Measurements from ENCODE around the gene AR. TPM values are rescaled to one million over a fixed set of nuclear protein-coding genes. Genes with fewer than 3 reads are reported as not detected.

The AR gene
- polyA plus RNA-seq, 1 donor from 2014 or later: 1.1 TPM

DNA sequence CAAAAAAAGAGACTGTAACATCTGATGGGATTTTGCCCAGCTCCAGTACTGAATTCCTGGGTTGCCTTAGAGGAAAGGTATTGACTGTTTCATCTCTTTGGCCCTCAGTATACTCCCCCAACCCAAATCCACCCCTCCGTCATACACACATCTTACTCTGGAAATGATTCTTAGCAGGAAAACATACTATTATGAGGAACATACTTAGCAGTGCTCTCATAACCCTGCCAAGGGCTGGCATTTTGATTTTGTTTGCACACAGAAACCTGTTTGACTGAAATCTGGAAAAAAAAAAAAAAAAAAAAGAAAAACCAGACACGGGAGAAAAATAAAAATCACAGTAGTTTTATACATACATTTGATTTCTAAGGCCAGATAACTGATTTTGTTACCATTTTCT, 19.4 kb upstream of the AR start:
- H2AFZ ChIP-seq (ENCODE audit: low read depth, low read length): no peak overlapping the region
- no peaks in the 10 kb centered on the region for H3K9me3 ChIP-seq (ENCODE audit: low read length)
- TF ChIP-seq POLR2AphosphoS5 (IDR thresholded peaks at IDR 0.05) (no peak), TAF1 (IDR thresholded peaks at IDR 0.05; ENCODE audit: low read depth) (no peak), EP300 (conservative IDR thresholded peaks at IDR 0.05; ENCODE audit: poor library complexity, severe bottlenecking) (no peak), RAD21 (conservative IDR thresholded peaks at IDR 0.05) (no peak), MXI1 (conservative IDR thresholded peaks at IDR 0.05; ENCODE audit: poor library complexity, severe bottlenecking) (no peak), SMC3 (conservative IDR thresholded peaks at IDR 0.05; ENCODE audit: poor library complexity) (no peak), EZH2 (IDR thresholded peaks at IDR 0.05; ENCODE audit: borderline replicate concordance, insufficient read depth, low read length, poor library complexity, severe bottlenecking) (no peak)
- TF ChIP-seq, protein P1, sequence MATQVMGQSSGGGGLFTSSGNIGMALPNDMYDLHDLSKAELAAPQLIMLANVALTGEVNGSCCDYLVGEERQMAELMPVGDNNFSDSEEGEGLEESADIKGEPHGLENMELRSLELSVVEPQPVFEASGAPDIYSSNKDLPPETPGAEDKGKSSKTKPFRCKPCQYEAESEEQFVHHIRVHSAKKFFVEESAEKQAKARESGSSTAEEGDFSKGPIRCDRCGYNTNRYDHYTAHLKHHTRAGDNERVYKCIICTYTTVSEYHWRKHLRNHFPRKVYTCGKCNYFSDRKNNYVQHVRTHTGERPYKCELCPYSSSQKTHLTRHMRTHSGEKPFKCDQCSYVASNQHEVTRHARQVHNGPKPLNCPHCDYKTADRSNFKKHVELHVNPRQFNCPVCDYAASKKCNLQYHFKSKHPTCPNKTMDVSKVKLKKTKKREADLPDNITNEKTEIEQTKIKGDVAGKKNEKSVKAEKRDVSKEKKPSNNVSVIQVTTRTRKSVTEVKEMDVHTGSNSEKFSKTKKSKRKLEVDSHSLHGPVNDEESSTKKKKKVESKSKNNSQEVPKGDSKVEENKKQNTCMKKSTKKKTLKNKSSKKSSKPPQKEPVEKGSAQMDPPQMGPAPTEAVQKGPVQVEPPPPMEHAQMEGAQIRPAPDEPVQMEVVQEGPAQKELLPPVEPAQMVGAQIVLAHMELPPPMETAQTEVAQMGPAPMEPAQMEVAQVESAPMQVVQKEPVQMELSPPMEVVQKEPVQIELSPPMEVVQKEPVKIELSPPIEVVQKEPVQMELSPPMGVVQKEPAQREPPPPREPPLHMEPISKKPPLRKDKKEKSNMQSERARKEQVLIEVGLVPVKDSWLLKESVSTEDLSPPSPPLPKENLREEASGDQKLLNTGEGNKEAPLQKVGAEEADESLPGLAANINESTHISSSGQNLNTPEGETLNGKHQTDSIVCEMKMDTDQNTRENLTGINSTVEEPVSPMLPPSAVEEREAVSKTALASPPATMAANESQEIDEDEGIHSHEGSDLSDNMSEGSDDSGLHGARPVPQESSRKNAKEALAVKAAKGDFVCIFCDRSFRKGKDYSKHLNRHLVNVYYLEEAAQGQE (IDR thresholded peaks at IDR 0.05; ENCODE audit: borderline replicate concordance): no peak
- TF ChIP-seq, protein P2, sequence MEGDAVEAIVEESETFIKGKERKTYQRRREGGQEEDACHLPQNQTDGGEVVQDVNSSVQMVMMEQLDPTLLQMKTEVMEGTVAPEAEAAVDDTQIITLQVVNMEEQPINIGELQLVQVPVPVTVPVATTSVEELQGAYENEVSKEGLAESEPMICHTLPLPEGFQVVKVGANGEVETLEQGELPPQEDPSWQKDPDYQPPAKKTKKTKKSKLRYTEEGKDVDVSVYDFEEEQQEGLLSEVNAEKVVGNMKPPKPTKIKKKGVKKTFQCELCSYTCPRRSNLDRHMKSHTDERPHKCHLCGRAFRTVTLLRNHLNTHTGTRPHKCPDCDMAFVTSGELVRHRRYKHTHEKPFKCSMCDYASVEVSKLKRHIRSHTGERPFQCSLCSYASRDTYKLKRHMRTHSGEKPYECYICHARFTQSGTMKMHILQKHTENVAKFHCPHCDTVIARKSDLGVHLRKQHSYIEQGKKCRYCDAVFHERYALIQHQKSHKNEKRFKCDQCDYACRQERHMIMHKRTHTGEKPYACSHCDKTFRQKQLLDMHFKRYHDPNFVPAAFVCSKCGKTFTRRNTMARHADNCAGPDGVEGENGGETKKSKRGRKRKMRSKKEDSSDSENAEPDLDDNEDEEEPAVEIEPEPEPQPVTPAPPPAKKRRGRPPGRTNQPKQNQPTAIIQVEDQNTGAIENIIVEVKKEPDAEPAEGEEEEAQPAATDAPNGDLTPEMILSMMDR (IDR thresholded peaks at IDR 0.05; ENCODE audit: poor library complexity, severe bottlenecking): no peak
- no peaks in the 10 kb centered on the region for H3F3A ChIP-seq (ENCODE audit: insufficient read depth, low read length, poor library complexity, severe bottlenecking)
- no peak overlapping the region for H3K27ac ChIP-seq (ENCODE audit: low read length)
- no peak overlapping the region for H3K9ac ChIP-seq (ENCODE audit: low read length)
- no peaks in the 10 kb centered on the region for H3K9me2 ChIP-seq (ENCODE audit: insufficient read depth, low read length)
- no peaks in the 10 kb centered on the region for H3K27me3 ChIP-seq (ENCODE audit: insufficient read depth, low read depth, low read length)
- no peaks in the 10 kb centered on the region for H3K36me3 ChIP-seq (ENCODE audit: insufficient read depth, low read length)
- no peak overlapping the region for H3K4me2 ChIP-seq (ENCODE audit: low read length)
- H4K20me1 ChIP-seq (ENCODE audit: insufficient read depth): no peaks in the 10 kb centered on the region
- H3K4me3 ChIP-seq (ENCODE audit: low read length): no peak overlapping the region
- H3K79me2 ChIP-seq (replicated peaks; ENCODE audit: insufficient read depth, low read length): no peaks in the 10 kb centered on the region

DNA sequence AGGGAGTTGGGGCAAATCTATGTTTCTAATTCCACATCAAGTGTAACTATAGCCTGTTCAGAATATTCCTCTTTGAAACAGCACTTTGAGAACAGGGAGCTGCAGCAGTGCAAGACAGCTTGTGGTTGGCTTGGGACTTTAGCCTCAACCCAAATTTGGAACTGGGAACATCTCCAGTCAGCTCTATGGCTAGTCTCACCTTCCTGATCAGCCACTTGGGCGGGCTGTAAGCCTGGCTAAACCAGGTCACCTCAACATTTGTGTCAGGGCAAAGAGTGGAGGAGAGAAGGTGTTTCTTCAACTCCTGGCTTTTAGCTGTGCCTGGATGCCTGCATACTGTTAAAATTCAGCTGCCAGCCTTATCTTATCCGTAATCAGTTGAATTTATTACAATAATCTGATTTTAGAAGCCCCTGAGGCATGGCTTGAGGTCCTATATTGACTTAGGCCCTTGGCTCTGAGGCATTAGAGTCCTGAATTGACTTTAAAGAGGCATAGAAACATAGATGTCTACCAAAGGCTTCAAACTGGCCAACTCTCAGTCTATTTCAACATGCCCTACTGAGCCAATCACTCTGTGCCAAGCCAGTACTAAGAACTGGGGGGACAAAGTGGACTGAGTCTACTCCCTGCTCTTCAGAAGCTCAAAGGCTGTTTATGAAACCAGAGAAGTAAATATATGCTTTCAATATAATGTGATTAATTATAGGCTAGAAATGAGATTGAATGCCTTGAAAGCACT, 18.7 kb upstream of the AR start:
- TF ChIP-seq, protein P2 (IDR thresholded peaks at IDR 0.05; ENCODE audit: poor library complexity, severe bottlenecking): no peak
- TF ChIP-seq MXI1 (conservative IDR thresholded peaks at IDR 0.05; ENCODE audit: poor library complexity, severe bottlenecking): no peak
- TF ChIP-seq EP300 (conservative IDR thresholded peaks at IDR 0.05; ENCODE audit: poor library complexity, severe bottlenecking): no peak
- TF ChIP-seq RAD21 (conservative IDR thresholded peaks at IDR 0.05): no peak
- TF ChIP-seq, protein P1 (IDR thresholded peaks at IDR 0.05; ENCODE audit: borderline replicate concordance): no peak
- no peak for TF ChIP-seq EZH2 (IDR thresholded peaks at IDR 0.05; ENCODE audit: borderline replicate concordance, insufficient read depth, low read length, poor library complexity, severe bottlenecking)
- TF ChIP-seq SMC3 (conservative IDR thresholded peaks at IDR 0.05; ENCODE audit: poor library complexity): no peak
- no peak for TF ChIP-seq TAF1 (IDR thresholded peaks at IDR 0.05; ENCODE audit: low read depth)
- no peak for TF ChIP-seq POLR2AphosphoS5 (IDR thresholded peaks at IDR 0.05)
- H3K4me2 ChIP-seq (ENCODE audit: low read length): no peak overlapping the region
- H3K79me2 ChIP-seq (replicated peaks; ENCODE audit: insufficient read depth, low read length): no peaks in the 10 kb centered on the region
- no peaks in the 10 kb centered on the region for H3K36me3 ChIP-seq (ENCODE audit: insufficient read depth, low read length)
- H3K9ac ChIP-seq (ENCODE audit: low read length): no peak overlapping the region
- H3K4me3 ChIP-seq (ENCODE audit: low read length): no peak overlapping the region
- no peaks in the 10 kb centered on the region for H3K9me2 ChIP-seq (ENCODE audit: insufficient read depth, low read length)
- H3K27ac ChIP-seq (ENCODE audit: low read length): no peak overlapping the region
- no peaks in the 10 kb centered on the region for H3F3A ChIP-seq (ENCODE audit: insufficient read depth, low read length, poor library complexity, severe bottlenecking)
- H4K20me1 ChIP-seq (ENCODE audit: insufficient read depth): no peaks in the 10 kb centered on the region
- H3K9me3 ChIP-seq (ENCODE audit: low read length): no peaks in the 10 kb centered on the region
- no peaks in the 10 kb centered on the region for H3K27me3 ChIP-seq (ENCODE audit: insufficient read depth, low read depth, low read length)
- no peak overlapping the region for H2AFZ ChIP-seq (ENCODE audit: low read depth, low read length)

Data from neural cell (in vitro differentiated cells).